LNCaP clone FGC (cell line): ENCODE data around the gene HOXC6.

Experiments used
- DNase-seq: peaks from one replicate; pipeline ENCODE4 v3.0.0-alpha.2; 2011; ENCODE audit warnings: low read depth
- H3K4me3 ChIP-seq: 2 replicates; pipeline ENCODE4 v1.5.1; 2011; ENCODE audit warnings: mild to moderate bottlenecking, low read depth, low read length, control low read depth
- CTCF ChIP-seq: IDR thresholded peaks from 2 replicates; pipeline ENCODE4 v1.5.1; 2012; ENCODE audit warnings: mild to moderate bottlenecking; ENCODE audit not compliant: control insufficient read depth, insufficient read depth; ENCODE audit errors: extremely low read depth

Gene HOXC6

GRCh38 chr12:54028314-54029201, at the start of gene HOXC6:
Gene HOXC6 (plus strand): TSS chr12:54028440. CDS start chr12:54028522, 82 bp downstream.
- TF ChIP-seq CTCF: no peak
- DNase-seq: no peak
- H3K4me3 ChIP-seq: peak within 1 kb of the TSS; percentile 60

GRCh38 chr12:53978477-53979356, 49.5 kb upstream of the HOXC6 start:
- TF ChIP-seq CTCF: no peak
- peak; percentile 93 for DNase-seq
- peak overlapping the region; percentile 34 for H3K4me3 ChIP-seq

GRCh38 chr12:53980104-53980801, 48.0 kb upstream of the HOXC6 start:
- DNase-seq: no peak
- no peak overlapping the region for H3K4me3 ChIP-seq

GRCh38 chr12:53980802-53981496, 47.3 kb upstream of the HOXC6 start:
- TF ChIP-seq CTCF: no peak

More at GRCh38 chr12:53980104-53980801, 48.0 kb upstream of the HOXC6 start:
- no peak for TF ChIP-seq CTCF

GRCh38 chr12:53981634-53982565, 46.3 kb upstream of the HOXC6 start:
- TF ChIP-seq CTCF: no peak
- DNase-seq: no peak
- H3K4me3 ChIP-seq: no peak overlapping the region

More at GRCh38 chr12:53980802-53981496, 47.3 kb upstream of the HOXC6 start:
- no peak for DNase-seq
- no peak overlapping the region for H3K4me3 ChIP-seq
